Activated T-cell treated with anti-CD3 and anti-CD28 coated beads, Interleukin-2, amount 50 U/mL, for 48 hours (primary cell): ENCODE results near the gene PNPLA5.

Source experiments
- DNase-seq, 2 experiments: peaks; one replicate each; pipeline ENCODE4 v3.0.0-alpha.2; 2020

PNPLA5 gene

GRCh38 chr22:43900206-43900605, 8.4 kb upstream of the PNPLA5 start:
- no peak for DNase-seq

GRCh38 chr22:43897751-43898261, 6.0 kb upstream of the PNPLA5 start:
- DNase-seq, result peak; percentile 24 to 34

GRCh38 chr22:43895986-43896645, 4.3 kb upstream of the PNPLA5 start:
- no peak for DNase-seq

GRCh38 chr22:43894122-43894521, 2.3 kb upstream of the PNPLA5 start:
- no peak for DNase-seq

GRCh38 chr22:43893266-43893665, 1.5 kb upstream of the PNPLA5 start:
- no peak for DNase-seq

GRCh38 chr22:43892183-43892894, 526 bp upstream of the PNPLA5 start:
- no peak for DNase-seq

GRCh38 chr22:43890901-43891331, 897 bp downstream of the PNPLA5 start:
- no peak for DNase-seq

GRCh38 chr22:43889860-43890253, 2.0 kb downstream of the PNPLA5 start:
- no peak for DNase-seq

- no peak for DNase-seq
These were observed 2.5 kb downstream of the PNPLA5 start for GRCh38 chr22:43889201-43889859.

- DNase-seq, result no peak
These were observed 3.1 kb downstream of the PNPLA5 start for GRCh38 chr22:43888740-43889139.

- DNase-seq, result no peak
These were observed 4.4 kb downstream of the PNPLA5 start for GRCh38 chr22:43887391-43887790.

GRCh38 chr22:43886231-43886630, 5.6 kb downstream of the PNPLA5 start:
- DNase-seq, result no peak

- DNase-seq, result no peak
These were observed 6.0 kb downstream of the PNPLA5 start for GRCh38 chr22:43885786-43886185.

GRCh38 chr22:43885319-43885671, 6.5 kb downstream of the PNPLA5 start:
- DNase-seq, result no peak

GRCh38 chr22:43884600-43885318, 7.1 kb downstream of the PNPLA5 start:
- peak; percentile 74 for DNase-seq

GRCh38 chr22:43883719-43884415, 7.9 kb downstream of the PNPLA5 start:
- no peak for DNase-seq

GRCh38 chr22:43883012-43883661, 8.7 kb downstream of the PNPLA5 start:
- DNase-seq, result peak; percentile 66 to 67

GRCh38 chr22:43882122-43882767, 9.6 kb downstream of the PNPLA5 start:
- DNase-seq, result no peak

- no peak for DNase-seq
These were observed 10.4 kb downstream of the PNPLA5 start for GRCh38 chr22:43881091-43882061.

- DNase-seq, result no peak
These were observed 11.2 kb downstream of the PNPLA5 start for GRCh38 chr22:43880541-43880991.
